CD14-positive monocyte (primary cell): Measurements from ENCODE around the gene PLSCR3. TPM values are rescaled to one million over a fixed set of nuclear protein-coding genes. Genes with fewer than 3 reads are reported as not detected.
A peak's percentile ranks its signal among the peaks of the same experiment; 100 is the strongest.

Experiments used
- DNase-seq, 3 donors: peaks; one replicate each; pipeline ENCODE4 v3.0.0-alpha.2; 2011 to 2022
- H2AFZ ChIP-seq: 2 replicates; pipeline ENCODE4 v1.6.0; 2012; ENCODE audit warnings: mild to moderate bottlenecking, low read depth, low read length, inconsistent platforms; ENCODE audit not compliant: insufficient read depth, poor library complexity, severe bottlenecking
- H3K27ac ChIP-seq, 2 donors: 1 replicate in 1 of 2; 2 replicates in 1 of 2; pipeline ENCODE4 v1.5.1; 2012 to 2013; ENCODE audit warnings: low read length in 2 of 2, control low read depth in 1 of 2, inconsistent platforms in 1 of 2, low read depth in 1 of 2, mild to moderate bottlenecking in 1 of 2
- H3K27me3 ChIP-seq, 2 donors: one replicate each; pipeline versions ENCODE4 v1.6.0 to v1.6.1; 2011 to 2013; ENCODE audit warnings: low read length in 2 of 2; ENCODE audit not compliant: control insufficient read depth in 2 of 2, insufficient read depth in 2 of 2
- H3K36me3 ChIP-seq, 2 donors: replicated peaks in 1 of 2; 1 replicate in 1 of 2; 2 replicates in 1 of 2; pipeline versions ENCODE4 v1.5.1 to v1.6.1; 2012 to 2013; ENCODE audit warnings: low read length in 2 of 2, control low read depth in 1 of 2, inconsistent platforms in 1 of 2, mild to moderate bottlenecking in 1 of 2; ENCODE audit not compliant: insufficient read depth in 2 of 2, control insufficient read depth in 1 of 2
- H3K4me1 ChIP-seq, 2 donors: 1 replicate in 1 of 2; 2 replicates in 1 of 2; pipeline versions ENCODE4 v1.5.1 to v1.6.1; 2012 to 2013; ENCODE audit warnings: low read length in 2 of 2, control low read depth in 1 of 2, inconsistent platforms in 1 of 2, mild to moderate bottlenecking in 1 of 2, moderate library complexity in 1 of 2; ENCODE audit not compliant: insufficient read depth in 2 of 2, control insufficient read depth in 1 of 2
- H3K4me2 ChIP-seq: replicated peaks from 2 replicates; pipeline ENCODE3; 2012; ENCODE audit warnings: low read length, moderate library complexity, mild to moderate bottlenecking; ENCODE audit not compliant: poor library complexity, severe bottlenecking; ENCODE audit errors: extremely low read depth
- H3K4me3 ChIP-seq, 3 experiments: fragments of 200-600 bp in 1 of 3; sonication (generic) in 1 of 3; replicated peaks in 1 of 3; 1 replicate in 2 of 3; 2 replicates in 1 of 3; pipeline ENCODE4 v1.5.1; 2011 to 2013; ENCODE audit warnings: low read length in 3 of 3, mild to moderate bottlenecking in 3 of 3, control low read depth in 2 of 3, low read depth in 2 of 3, inconsistent platforms in 1 of 3, moderate library complexity in 1 of 3
- H3K79me2 ChIP-seq: 2 replicates; pipeline ENCODE4 v1.6.0; 2012; ENCODE audit warnings: mild to moderate bottlenecking, control low read depth, inconsistent platforms, low read length, moderate library complexity; ENCODE audit not compliant: insufficient read depth
- H3K9ac ChIP-seq: 2 replicates; pipeline ENCODE4 v1.6.0; 2017; ENCODE audit warnings: low read length, mild to moderate bottlenecking; ENCODE audit not compliant: insufficient read depth, poor library complexity, severe bottlenecking
- H3K9me3 ChIP-seq, 2 donors: replicated peaks in 1 of 2; 1 replicate in 1 of 2; 2 replicates in 1 of 2; pipeline versions ENCODE4 v1.5.1 to v1.6.1; 2012 to 2013; ENCODE audit warnings: low read length in 2 of 2, control low read depth in 1 of 2; ENCODE audit not compliant: control insufficient read depth in 1 of 2, insufficient read depth in 1 of 2
- H4K20me1 ChIP-seq: 2 replicates; pipeline ENCODE4 v1.6.0; 2012; ENCODE audit warnings: mild to moderate bottlenecking, low read length, control low read depth, moderate library complexity; ENCODE audit not compliant: insufficient read depth
- H3K27ac Mint-ChIP-seq, 7 donors: one replicate each; pipeline ENCODE4 v1.8.0; 2020; ENCODE audit warnings: mild to moderate bottlenecking in 7 of 7, mixed read lengths in 7 of 7, moderate library complexity in 6 of 7, inconsistent platforms in 2 of 7
- H3K27me3 Mint-ChIP-seq, 3 donors: one replicate each; pipeline ENCODE4 v1.8.0; 2021 to 2022; ENCODE audit warnings: low read depth in 3 of 3, mild to moderate bottlenecking in 3 of 3, mixed read lengths in 3 of 3, moderate library complexity in 3 of 3, inconsistent platforms in 1 of 3
- H3K36me3 Mint-ChIP-seq, 2 donors: one replicate each; pipeline ENCODE4 v1.8.0; 2020; ENCODE audit warnings: mixed read lengths in 2 of 2, inconsistent platforms in 1 of 2, mild to moderate bottlenecking in 1 of 2
- H3K4me1 Mint-ChIP-seq: one replicate; pipeline ENCODE4 v1.8.0; 2020; ENCODE audit warnings: mild to moderate bottlenecking, mixed read lengths
- H3K4me3 Mint-ChIP-seq, 2 donors: one replicate each; pipeline ENCODE4 v1.8.0; 2020; ENCODE audit warnings: mild to moderate bottlenecking in 2 of 2, mixed read lengths in 2 of 2, moderate library complexity in 1 of 2
- H3K9me3 Mint-ChIP-seq, 7 donors: one replicate each; pipeline ENCODE4 v1.8.0; 2020 to 2022; ENCODE audit warnings: mixed read lengths in 7 of 7, mild to moderate bottlenecking in 6 of 7, moderate library complexity in 6 of 7, inconsistent platforms in 2 of 7
- CTCF ChIP-seq: fragments of 200-600 bp; IDR thresholded peaks from one replicate; pipeline ENCODE4 v1.8.0; 2022; ENCODE audit warnings: antibody characterized with exemption, mild to moderate bottlenecking
- WGBS: methylation state at CpG from one replicate; pipeline ENCODE4 v1.1.5; 2013; ENCODE audit warnings: missing lambda C conversion rate; ENCODE audit not compliant: insufficient coverage; 5-methylcytosine and 5-hydroxymethylcytosine counted together
- intact Hi-C, 2 donors: fragments of 100-400 bp; cut with micrococcal nuclease; formaldehyde crosslinking; loops; one replicate each; pipeline versions ENCODE4 v1.15.0 to v1.15.1; 2023
- polyA plus RNA-seq, 3 donors: library from polyadenylated mRNA; depleted of rRNA in 1 of 3; unstranded in 2 of 3; stranded (reverse) in 1 of 3; fragments of 300-500 nt in 2 of 3; fragments of >200 nt in 1 of 3; fragmentation: Illumina TruSeq in 2 of 3; gene quantifications; 1 replicate in 2 of 3; 2 replicates in 1 of 3; pipeline ENCODE4 v1.2.3, GENCODE V29; 2012 to 2021

Gene PLSCR3
- polyA plus RNA-seq, 3 donors, result 37.6 to 70.4 (median 45.7) TPM

DNA sequence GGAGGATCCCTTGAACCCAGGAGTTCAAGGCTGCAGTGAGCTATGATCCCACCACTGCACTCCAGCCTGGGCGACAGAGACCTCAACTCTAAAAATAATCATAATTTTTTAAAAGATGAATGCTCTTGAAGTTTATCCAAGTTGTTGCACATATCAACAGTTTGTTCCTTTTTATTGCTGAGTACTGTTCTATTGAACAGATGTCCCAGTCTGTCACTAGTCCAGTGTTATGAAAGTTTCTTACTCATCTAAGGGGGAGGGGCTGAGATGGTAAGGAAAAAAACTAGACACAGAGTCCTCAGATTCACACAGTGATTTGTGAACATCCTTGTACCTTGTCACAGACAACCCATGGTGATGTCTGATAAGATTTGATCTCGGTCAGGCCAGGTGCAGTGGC, 54.1 kb downstream of the PLSCR3 start:
- H3K9me3 Mint-ChIP-seq, result no peaks in the 10 kb centered on the region
- Histone ChIP-seq H3K27ac (peak overlapping the region in 1 of 2 donors; percentile 41), H3K9me3 (no peaks in the 10 kb centered on the region), H3K36me3 (peaks cover 29 to 50% of the 10 kb centered on the region in 2 donors), H3K4me2 (no peak overlapping the region), H3K79me2 (peaks cover 27% of the 10 kb centered on the region), H3K4me3 (no peak overlapping the region), H3K27me3 (no peaks in the 10 kb centered on the region), H3K4me1 (peaks cover 24 to 34% of the 10 kb centered on the region in 2 donors), H3K9ac (no peak overlapping the region), H4K20me1 (no peaks in the 10 kb centered on the region), H2AFZ (no peak overlapping the region)
- H3K27ac Mint-ChIP-seq, result peak overlapping the region in 4 of 7 donors; percentile 35 to 61 (median 52)
- intact Hi-C loops, result loop anchor here in 1 of 2 donors (5.0 kb wide), 1 partner anchor 58 kb away; the partner anchor contains the start of gene SLC2A4
- WGBS, result no CpG with 5 or more reads among the region's 2 CpGs
- peaks cover 0 to 6% (median 0%) of the 10 kb centered on the region in 3 donors for H3K27me3 Mint-ChIP-seq
- TF ChIP-seq CTCF, result no peak
- H3K36me3 Mint-ChIP-seq, result peaks cover 42 to 64% of the 10 kb centered on the region in 2 donors
- peaks cover 35% of the 10 kb centered on the region for H3K4me1 Mint-ChIP-seq
- H3K4me3 Mint-ChIP-seq, result no peak overlapping the region
- no peak for DNase-seq

Other genes starting within 250 kb of the PLSCR3 start
- gene ASGR1, start 215.2 kb downstream of the PLSCR3 start, polyA plus RNA-seq, result 100 to 1,000 TPM in 2 of 3 donors, 10 to 100 TPM in 1; 82.0 to 126 (median 114) TPM
- 10 to 100 TPM in 1 of 3 donors, under 1 TPM in 2; 0.37 to 42.6 (median 0.39) TPM for gene DLG4, start 174.7 kb downstream of the PLSCR3 start, polyA plus RNA-seq
- gene ACADVL, start 174.6 kb downstream of the PLSCR3 start, polyA plus RNA-seq, result 1,000 to 10,000 TPM in 1 of 3 donors, 100 to 1,000 TPM in 2; 152 to 1,231 (median 154) TPM
- 1 to 10 TPM; 6.7 to 7.8 (median 7.0) TPM for gene DVL2, start 160.0 kb downstream of the PLSCR3 start, polyA plus RNA-seq
- 10 to 100 TPM; 12.0 to 18.0 (median 12.9) TPM for gene PHF23, start 155.1 kb downstream of the PLSCR3 start, polyA plus RNA-seq
- 1,000 to 10,000 TPM; 1,029 to 2,937 (median 2,814) TPM for gene GABARAP, start 152.1 kb downstream of the PLSCR3 start, polyA plus RNA-seq
- gene CTDNEP1, start 142.8 kb downstream of the PLSCR3 start, polyA plus RNA-seq, result 100 to 1,000 TPM in 1 of 3 donors, 10 to 100 TPM in 2; 29.5 to 198 (median 38.3) TPM
- gene ELP5, start 142.3 kb downstream of the PLSCR3 start, polyA plus RNA-seq, result 10 to 100 TPM; 36.1 to 49.5 (median 44.1) TPM
- 10 to 100 TPM in 1 of 3 donors, 1 to 10 TPM in 1, under 1 TPM in 1; 0.49 to 13.4 (median 2.1) TPM for gene CLDN7, start 132.0 kb downstream of the PLSCR3 start, polyA plus RNA-seq
- not detected for gene SLC2A4, start 112.8 kb downstream of the PLSCR3 start, polyA plus RNA-seq
- gene YBX2, start 99.9 kb downstream of the PLSCR3 start, polyA plus RNA-seq, result not detected
- 100 to 1,000 TPM; 465 to 511 (median 485) TPM for gene EIF5A, start 86.9 kb downstream of the PLSCR3 start, polyA plus RNA-seq
- gene GPS2, start 79.2 kb downstream of the PLSCR3 start, polyA plus RNA-seq, result 100 to 1,000 TPM in 1 of 3 donors, 10 to 100 TPM in 2; 53.5 to 162 (median 59.6) TPM
- gene NEURL4, start 65.2 kb downstream of the PLSCR3 start, polyA plus RNA-seq, result 10 to 100 TPM in 1 of 3 donors, under 1 TPM in 2; 0.35 to 42.6 (median 0.44) TPM
- gene ACAP1, start 58.0 kb downstream of the PLSCR3 start, polyA plus RNA-seq, result 10 to 100 TPM; 32.1 to 68.5 (median 40.5) TPM
- 1 to 10 TPM; 3.4 to 5.6 (median 3.6) TPM for gene KCTD11, start 42.4 kb downstream of the PLSCR3 start, polyA plus RNA-seq
- not detected for gene TMEM95, start 39.4 kb downstream of the PLSCR3 start, polyA plus RNA-seq
- gene TNK1, start 13.4 kb downstream of the PLSCR3 start, polyA plus RNA-seq, result not detected
- 10 to 100 TPM; 39.2 to 81.4 (median 72.6) TPM for gene TMEM256, start 9.6 kb upstream of the PLSCR3 start, polyA plus RNA-seq
- gene NLGN2, start 13.3 kb upstream of the PLSCR3 start, polyA plus RNA-seq, result under 1 TPM in 1 of 3 donors, not detected in 2; 0.55 TPM
- not detected for gene SPEM1, start 25.8 kb upstream of the PLSCR3 start, polyA plus RNA-seq
- not detected for gene SPEM2, start 31.1 kb upstream of the PLSCR3 start, polyA plus RNA-seq
- not detected for gene SPEM3, start 34.3 kb upstream of the PLSCR3 start, polyA plus RNA-seq
- 10 to 100 TPM in 1 of 3 donors, 1 to 10 TPM in 2; 5.1 to 11.3 (median 9.8) TPM for gene TMEM102, start 40.9 kb upstream of the PLSCR3 start, polyA plus RNA-seq
- gene FGF11, start 45.0 kb upstream of the PLSCR3 start, polyA plus RNA-seq, result 1 to 10 TPM in 1 of 3 donors, not detected in 2; 2.2 TPM
- gene CHRNB1, start 50.5 kb upstream of the PLSCR3 start, polyA plus RNA-seq, result 10 to 100 TPM in 2 of 3 donors, 1 to 10 TPM in 1; 9.3 to 15.7 (median 14.7) TPM
- gene ZBTB4, start 85.1 kb upstream of the PLSCR3 start, polyA plus RNA-seq, result 1 to 10 TPM; 3.4 to 8.1 (median 4.4) TPM
- not detected for gene SLC35G6, start 86.9 kb upstream of the PLSCR3 start, polyA plus RNA-seq
- 10 to 100 TPM; 12.1 to 27.9 (median 25.4) TPM for gene POLR2A, start 89.8 kb upstream of the PLSCR3 start, polyA plus RNA-seq
- gene TNFSF12, start 154.5 kb upstream of the PLSCR3 start, polyA plus RNA-seq, result 10 to 100 TPM; 37.7 to 98.3 (median 50.2) TPM
- gene TNFSF13, start 164.2 kb upstream of the PLSCR3 start, polyA plus RNA-seq, result 100 to 1,000 TPM; 236 to 523 (median 491) TPM
- gene SENP3, start 167.4 kb upstream of the PLSCR3 start, polyA plus RNA-seq, result 100 to 1,000 TPM in 1 of 3 donors, 1 to 10 TPM in 2; 2.9 to 140 (median 5.6) TPM
- 100 to 1,000 TPM; 642 to 884 (median 744) TPM for gene CD68, start 185.1 kb upstream of the PLSCR3 start, polyA plus RNA-seq
- 100 to 1,000 TPM; 100 to 107 (median 103) TPM for gene MPDU1, start 189.3 kb upstream of the PLSCR3 start, polyA plus RNA-seq
- 1 to 10 TPM in 2 of 3 donors, under 1 TPM in 1; 0.86 to 1.2 (median 1.1) TPM for gene SOX15, start 195.6 kb upstream of the PLSCR3 start, polyA plus RNA-seq
- gene FXR2, start 220.4 kb upstream of the PLSCR3 start, polyA plus RNA-seq, result 10 to 100 TPM in 1 of 3 donors, 1 to 10 TPM in 2; 6.2 to 23.0 (median 9.2) TPM
- 100 to 1,000 TPM in 1 of 3 donors, 10 to 100 TPM in 2; 83.4 to 155 (median 89.8) TPM for gene SAT2, start 233.3 kb upstream of the PLSCR3 start, polyA plus RNA-seq
- gene SHBG, start 235.6 kb upstream of the PLSCR3 start, polyA plus RNA-seq, result under 1 TPM in 2 of 3 donors, not detected in 1; 0.43 TPM